Measurements from ENCODE around the gene OSGIN1.

DNA sequence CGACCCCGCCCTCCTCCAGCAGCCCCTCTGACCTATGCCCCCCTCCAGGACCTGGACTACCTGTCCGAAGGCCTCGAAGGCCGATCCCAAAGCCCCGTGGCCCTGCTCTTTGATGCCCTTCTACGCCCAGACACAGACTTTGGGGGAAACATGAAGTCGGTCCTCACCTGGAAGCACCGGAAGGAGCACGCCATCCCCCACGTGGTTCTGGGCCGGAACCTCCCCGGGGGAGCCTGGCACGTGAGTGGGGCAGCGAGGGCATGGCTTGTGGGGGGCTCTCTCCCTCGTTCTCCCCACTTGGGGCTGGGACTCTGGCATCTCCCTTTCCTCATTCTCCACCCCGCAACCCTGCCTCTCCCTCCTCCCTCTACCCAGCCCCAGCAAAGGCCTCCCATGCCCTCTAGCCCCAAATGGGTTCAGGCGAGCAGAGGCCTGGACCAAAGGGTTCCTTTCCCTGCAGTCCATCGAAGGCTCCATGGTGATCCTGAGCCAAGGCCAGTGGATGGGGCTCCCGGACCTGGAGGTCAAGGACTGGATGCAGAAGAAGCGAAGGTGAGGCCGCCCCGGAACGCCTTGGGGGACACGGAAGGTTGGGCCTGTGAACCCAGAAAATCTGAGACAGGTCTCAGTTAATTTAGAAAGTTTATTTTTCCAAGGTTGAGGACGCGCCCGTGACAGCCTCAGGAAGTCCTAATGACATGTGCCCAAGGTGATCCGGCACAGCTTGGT is 7.6 kb downstream of the OSGIN1 start:
- TF ChIP-seq CTCF (IDR thresholded peaks at IDR 0.05; ENCODE audit: low read depth, low read length), result no peak
- no peak for TF ChIP-seq EZH2phosphoT487 (IDR thresholded peaks at IDR 0.05; ENCODE audit: low read depth)
